Measurements from ENCODE around the gene WWOX.

The WWOX gene

GRCh38 chr16:79168321-79168720, 1068.9 kb downstream of the WWOX start:
- no peak for DNase-seq (ENCODE audit: low read depth, low spot score)

GRCh38 chr16:79169239-79169638, 1069.8 kb downstream of the WWOX start:
- DNase-seq (ENCODE audit: low read depth, low spot score), result no peak

GRCh38 chr16:79170555-79171246, 1071.2 kb downstream of the WWOX start:
- no peak for DNase-seq (ENCODE audit: low read depth, low spot score)

- DNase-seq (ENCODE audit: low read depth, low spot score), result no peak
Observed at GRCh38 chr16:79171504-79171903, 1072.0 kb downstream of the WWOX start.

- no peak for DNase-seq (ENCODE audit: low read depth, low spot score)
Observed at GRCh38 chr16:79171931-79172705, 1072.7 kb downstream of the WWOX start.

- DNase-seq (ENCODE audit: low read depth, low spot score), result no peak
Observed at GRCh38 chr16:79172976-79173500, 1073.6 kb downstream of the WWOX start.

- DNase-seq (ENCODE audit: low read depth, low spot score), result no peak
Observed at GRCh38 chr16:79173919-79174318, 1074.5 kb downstream of the WWOX start.

- no peak for DNase-seq (ENCODE audit: low read depth, low spot score)
Observed at GRCh38 chr16:79175286-79176057, 1076.0 kb downstream of the WWOX start.

GRCh38 chr16:79177018-79177417, 1077.6 kb downstream of the WWOX start:
- DNase-seq (ENCODE audit: low read depth, low spot score), result no peak

GRCh38 chr16:79181419-79181818, 1082.0 kb downstream of the WWOX start:
- no peak for DNase-seq (ENCODE audit: low read depth, low spot score)

- no peak for DNase-seq (ENCODE audit: low read depth, low spot score)
Observed at GRCh38 chr16:79182616-79183015, 1083.2 kb downstream of the WWOX start.

GRCh38 chr16:79183571-79183970, 1084.1 kb downstream of the WWOX start:
- no peak for DNase-seq (ENCODE audit: low read depth, low spot score)

GRCh38 chr16:79184464-79185030, 1085.1 kb downstream of the WWOX start:
- DNase-seq (ENCODE audit: low read depth, low spot score), result no peak

- DNase-seq (ENCODE audit: low read depth, low spot score), result no peak
Observed at GRCh38 chr16:79185711-79186110, 1086.3 kb downstream of the WWOX start.

GRCh38 chr16:79186196-79186595, 1086.7 kb downstream of the WWOX start:
- no peak for DNase-seq (ENCODE audit: low read depth, low spot score)

- no peak for DNase-seq (ENCODE audit: low read depth, low spot score)
Observed at GRCh38 chr16:79188115-79188738, 1088.8 kb downstream of the WWOX start.

GRCh38 chr16:79188739-79189122, 1089.3 kb downstream of the WWOX start:
- DNase-seq (ENCODE audit: low read depth, low spot score), result no peak

- DNase-seq (ENCODE audit: low read depth, low spot score), result no peak
Observed at GRCh38 chr16:79190542-79190941, 1091.1 kb downstream of the WWOX start.

GRCh38 chr16:79191933-79192332, 1092.5 kb downstream of the WWOX start:
- no peak for DNase-seq (ENCODE audit: low read depth, low spot score)

GRCh38 chr16:79192904-79193303, 1093.5 kb downstream of the WWOX start:
- DNase-seq (ENCODE audit: low read depth, low spot score), result no peak

GRCh38 chr16:79194291-79194690, 1094.8 kb downstream of the WWOX start:
- no peak for DNase-seq (ENCODE audit: low read depth, low spot score)
